ENCODE data around the gene TCTA.

The TCTA gene

DNA sequence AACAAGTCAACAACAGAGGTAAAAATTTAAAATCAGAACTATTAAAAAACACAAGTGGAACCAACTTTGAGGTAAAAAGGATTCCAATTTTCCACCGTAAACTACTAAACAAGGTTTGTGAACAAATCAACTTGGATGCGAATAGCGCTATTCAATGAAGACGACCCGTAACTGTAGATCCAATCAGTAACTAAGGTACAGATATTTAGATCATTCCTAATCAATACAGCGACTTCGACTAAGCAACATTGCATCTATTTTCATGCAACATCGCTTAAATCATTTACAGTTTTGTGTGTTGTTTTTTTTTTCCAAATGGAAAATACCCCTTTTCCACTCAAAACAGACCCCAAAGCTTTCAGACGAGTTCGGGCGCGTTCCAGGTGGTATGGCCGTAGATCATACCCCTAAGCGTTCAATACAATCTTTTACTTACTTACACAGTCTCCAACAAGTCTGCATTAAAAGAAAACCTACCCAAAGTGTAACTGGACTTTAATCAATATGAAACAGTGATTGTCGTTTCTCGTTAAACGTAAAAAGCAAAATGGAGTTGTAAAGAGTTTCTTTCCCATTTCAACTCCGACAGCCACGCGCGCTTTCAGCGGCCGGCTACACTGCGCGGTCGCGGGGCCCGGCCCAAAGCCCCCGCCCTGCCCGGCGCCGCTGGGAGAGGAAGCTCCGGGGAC is 1.2 kb upstream of the TCTA start:
- DNase-seq = no peak

DNA sequence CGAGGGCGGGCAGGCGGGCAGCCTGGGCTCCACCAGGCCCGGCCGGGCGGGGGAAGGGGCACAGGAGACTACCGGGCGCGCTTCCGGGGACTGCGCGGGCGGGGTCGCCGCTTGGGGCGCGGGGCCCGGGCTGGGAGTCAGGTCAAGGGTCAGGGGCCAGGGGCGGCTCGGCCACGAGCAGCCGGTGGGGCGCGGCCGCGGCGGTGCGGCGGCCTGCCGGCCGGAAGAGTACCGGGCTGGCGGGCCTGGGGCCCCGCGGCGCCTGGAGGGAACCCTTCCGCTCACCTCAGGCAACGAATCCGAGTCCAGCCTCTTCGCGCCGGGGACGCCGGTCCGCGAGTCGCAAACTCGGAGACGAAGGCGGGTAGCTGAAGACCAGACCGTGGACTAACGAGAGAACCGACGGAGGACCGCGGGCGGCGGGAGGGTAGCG is 672 bp upstream of the TCTA start:
- no peak for DNase-seq

GRCh38 chr3:49412632-49413337 is 562 bp downstream of the TCTA start:
- no peak for DNase-seq

DNA sequence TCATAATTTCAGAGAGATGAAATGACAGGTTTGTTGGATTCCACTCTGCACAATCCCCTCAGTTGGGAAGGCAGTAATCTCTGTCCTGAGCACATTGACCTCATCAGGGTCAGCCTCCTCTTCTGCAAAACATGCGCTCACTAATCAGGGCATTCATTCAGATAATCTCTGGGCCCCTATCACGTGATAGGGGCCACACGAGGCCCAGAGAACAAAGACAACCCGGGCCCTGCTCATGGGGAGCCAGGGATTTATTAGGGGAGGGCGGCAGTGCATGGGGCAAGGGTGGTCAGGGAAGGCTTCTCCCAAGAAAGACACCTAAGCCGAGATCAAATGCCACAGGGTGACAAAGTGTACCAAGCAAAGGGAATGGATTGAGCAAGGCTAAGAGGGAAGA is 1.1 kb downstream of the TCTA start:
- no peak for DNase-seq

GRCh38 chr3:49414753-49415152 is 2.5 kb downstream of the TCTA start:
- DNase-seq = no peak

- no peak for DNase-seq
These were observed 3.8 kb downstream of the TCTA start for GRCh38 chr3:49415931-49416601.

GRCh38 chr3:49416867-49417266 is 4.6 kb downstream of the TCTA start:
- no peak for DNase-seq

GRCh38 chr3:49417516-49418120 is 5.4 kb downstream of the TCTA start:
- no peak for DNase-seq

DNA sequence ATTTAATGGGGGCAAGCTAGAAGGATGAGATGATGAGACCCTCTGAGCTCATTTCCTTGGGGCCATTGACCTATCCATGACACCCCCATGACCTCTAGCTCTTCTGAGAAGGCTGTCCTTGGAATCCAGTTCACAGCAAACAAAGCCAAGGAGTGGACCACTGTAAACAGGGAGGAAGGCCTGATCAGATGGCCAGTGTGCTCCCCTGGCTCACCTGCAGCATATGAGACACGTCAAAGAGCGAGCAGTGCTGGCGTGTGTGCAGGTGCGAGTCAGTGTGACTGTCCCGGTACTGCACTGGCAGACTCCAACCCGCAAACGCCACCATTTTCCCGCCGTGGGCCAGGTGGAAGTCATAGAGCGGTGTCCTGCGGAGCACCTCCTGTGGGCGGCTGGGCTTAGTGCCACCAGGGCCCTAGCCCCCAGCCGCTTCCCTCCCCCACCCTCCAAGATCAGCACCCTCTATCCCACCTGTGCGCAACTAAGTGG is 9.7 kb downstream of the TCTA start:
- no peak for DNase-seq

GRCh38 chr3:49422379-49423248 is 10.4 kb downstream of the TCTA start, which contains the start of gene AMT:
Gene AMT, minus strand, starts transcription at chr3:49422473. Its CDS starts 23 bp downstream, at chr3:49422450.
- DNase-seq = no peak

DNA sequence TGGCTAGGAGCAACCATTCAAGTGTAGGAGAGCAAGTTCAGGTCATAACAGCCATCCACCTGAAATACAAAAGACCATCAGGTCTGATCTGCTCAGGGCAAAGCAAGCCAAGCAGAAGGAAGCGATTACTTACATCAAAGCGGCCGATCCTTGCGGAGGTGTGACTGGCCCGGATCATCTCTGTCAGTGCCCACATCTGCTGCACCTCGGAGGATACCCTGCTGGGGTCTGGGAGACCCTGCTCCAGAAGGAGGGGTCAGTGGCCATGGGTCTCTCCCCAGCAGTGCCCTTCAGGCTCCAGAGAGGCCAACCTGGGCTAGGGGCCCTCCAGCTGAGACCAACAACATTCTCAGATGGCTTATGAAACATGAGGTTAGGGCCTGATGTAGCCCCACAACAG is 12.6 kb downstream of the TCTA start:
- no peak for DNase-seq

- no peak for DNase-seq
These were observed 15.4 kb downstream of the TCTA start for GRCh38 chr3:49427586-49427985.

DNA sequence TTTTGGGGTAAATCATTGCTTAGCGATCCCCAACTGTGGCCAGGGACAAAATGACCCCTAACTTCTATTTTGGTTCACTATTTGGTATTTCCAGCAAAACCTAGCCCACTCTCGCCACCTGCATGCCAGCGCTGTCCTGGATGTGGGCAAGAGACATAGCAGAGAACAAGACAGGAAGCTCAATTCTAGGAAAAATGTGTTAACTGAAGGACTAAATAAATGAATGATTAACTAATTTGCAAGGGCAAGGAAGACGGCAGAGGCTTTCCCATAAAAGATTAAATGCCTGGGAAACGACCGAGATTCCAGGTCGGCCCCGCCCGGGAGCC is 16.5 kb downstream of the TCTA start:
- no peak for DNase-seq

- DNase-seq = no peak
These were observed 22.5 kb downstream of the TCTA start for GRCh38 chr3:49434731-49435130.

DNA sequence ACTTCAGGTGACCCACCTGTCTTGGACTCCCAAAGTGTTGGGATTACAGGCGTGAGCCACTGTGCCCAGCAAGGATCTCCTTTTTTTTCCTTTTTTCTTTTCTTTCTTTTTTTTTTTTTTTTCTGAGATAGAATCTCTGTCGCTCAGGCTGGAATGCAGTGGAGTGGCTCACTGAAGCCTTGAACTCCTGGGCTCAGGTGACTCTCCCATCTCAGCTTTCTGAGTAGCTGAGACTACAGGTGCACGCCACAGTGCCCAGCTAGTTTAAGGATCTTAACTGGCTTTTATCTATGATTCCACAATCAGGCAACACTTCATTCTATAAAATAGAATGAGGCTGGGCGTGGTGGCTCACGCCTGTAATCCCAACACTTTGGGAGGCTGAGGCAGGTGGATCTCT is 33.2 kb downstream of the TCTA start:
- no peak for DNase-seq

DNA sequence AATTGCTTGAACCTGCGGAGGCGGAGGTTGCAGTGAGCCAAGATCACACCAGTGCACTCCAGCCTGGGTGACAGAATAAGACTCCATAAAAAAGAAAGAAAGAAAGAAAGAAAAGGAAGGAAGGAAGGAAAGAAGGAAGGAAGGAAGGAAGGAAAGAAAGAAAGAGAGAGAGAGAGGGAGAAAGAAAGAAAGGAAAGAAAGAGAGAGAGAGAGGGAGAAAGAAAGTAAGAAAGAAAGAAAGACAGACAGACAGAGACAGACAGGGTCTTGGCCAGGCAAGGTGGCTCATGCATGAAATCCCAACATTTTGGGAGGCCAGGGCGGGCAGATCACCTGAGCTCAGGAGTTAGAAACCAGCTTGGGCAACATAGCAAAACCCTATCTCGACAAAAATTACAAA is 41.4 kb downstream of the TCTA start:
- DNase-seq = no peak

- no peak for DNase-seq
These were observed 42.2 kb downstream of the TCTA start for GRCh38 chr3:49454458-49454857.

- no peak for DNase-seq
These were observed 42.9 kb downstream of the TCTA start for GRCh38 chr3:49454898-49455681.

DNA sequence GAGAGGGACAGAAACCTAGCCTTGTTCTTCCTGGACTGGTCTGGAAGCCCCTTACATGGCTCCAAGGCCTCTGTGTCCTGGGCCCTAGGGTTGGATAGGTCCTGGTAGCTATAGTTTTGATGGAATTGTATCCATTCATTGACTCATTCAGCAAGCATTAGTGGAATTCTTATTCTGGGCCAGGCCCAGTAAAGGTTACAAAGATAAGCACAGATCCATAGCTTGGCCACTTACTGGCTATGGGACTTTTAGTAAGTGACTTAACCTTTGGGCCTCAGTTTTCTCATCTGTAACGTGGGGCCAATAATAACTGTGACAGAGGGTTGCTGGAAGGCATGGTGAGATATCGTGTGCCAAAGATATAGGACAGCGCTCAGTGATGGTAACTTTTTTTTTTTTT is 44.2 kb downstream of the TCTA start:
- no peak for DNase-seq

- DNase-seq = no peak
These were observed 48.1 kb downstream of the TCTA start for GRCh38 chr3:49460188-49460890.

DNA sequence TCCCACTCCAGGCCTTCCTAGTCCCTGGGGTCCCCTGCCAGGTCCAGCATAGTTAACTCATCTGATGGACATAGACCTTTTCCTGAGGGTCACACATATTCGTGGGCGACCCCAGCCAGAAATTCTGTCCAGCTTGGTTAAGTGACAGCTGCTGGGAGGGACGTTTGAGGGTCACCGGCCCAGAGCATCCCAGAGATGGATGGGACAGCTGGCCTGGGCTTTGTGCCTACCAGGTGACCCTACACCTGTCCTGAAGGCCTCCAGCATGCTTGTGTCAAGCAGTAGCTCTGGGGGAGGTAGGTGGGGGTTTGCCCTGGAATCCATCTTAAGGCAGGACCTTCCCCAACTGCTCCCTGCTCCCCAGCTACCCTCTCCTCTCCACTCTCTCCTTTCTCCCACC is 48.7 kb downstream of the TCTA start:
- DNase-seq = no peak

Measured in NCI-H2081 treated with DMSO at 0.1 percent for 48 hours (cell line).